Stimulated activated naive CD8-positive, alpha-beta T cell treated with anti-CD3 and anti-CD28 coated beads, Interleukin-15, Interleukin-2, amounts not matched to agents 100 ng/mL and 50 ng/mL, for 24 hours (primary cell): Measurements from ENCODE around the gene CD9.

Source experiments
- H3K27ac Mint-ChIP-seq: one replicate; pipeline ENCODE4 v1.8.0; 2021; ENCODE audit warnings: mild to moderate bottlenecking, mixed read lengths
- H3K27me3 Mint-ChIP-seq: one replicate; pipeline ENCODE4 v1.8.0; 2021; ENCODE audit warnings: mixed read lengths
- H3K36me3 Mint-ChIP-seq: one replicate; pipeline ENCODE4 v1.8.0; 2021; ENCODE audit warnings: low read depth, mixed read lengths
- H3K4me1 Mint-ChIP-seq: one replicate; pipeline ENCODE4 v1.8.0; 2021; ENCODE audit warnings: low read depth, mixed read lengths
- H3K4me3 Mint-ChIP-seq: one replicate; pipeline ENCODE4 v1.8.0; 2021; ENCODE audit warnings: mild to moderate bottlenecking, mixed read lengths
- H3K9me3 Mint-ChIP-seq: one replicate; pipeline ENCODE4 v1.8.0; 2021; ENCODE audit warnings: mixed read lengths

Gene CD9

DNA sequence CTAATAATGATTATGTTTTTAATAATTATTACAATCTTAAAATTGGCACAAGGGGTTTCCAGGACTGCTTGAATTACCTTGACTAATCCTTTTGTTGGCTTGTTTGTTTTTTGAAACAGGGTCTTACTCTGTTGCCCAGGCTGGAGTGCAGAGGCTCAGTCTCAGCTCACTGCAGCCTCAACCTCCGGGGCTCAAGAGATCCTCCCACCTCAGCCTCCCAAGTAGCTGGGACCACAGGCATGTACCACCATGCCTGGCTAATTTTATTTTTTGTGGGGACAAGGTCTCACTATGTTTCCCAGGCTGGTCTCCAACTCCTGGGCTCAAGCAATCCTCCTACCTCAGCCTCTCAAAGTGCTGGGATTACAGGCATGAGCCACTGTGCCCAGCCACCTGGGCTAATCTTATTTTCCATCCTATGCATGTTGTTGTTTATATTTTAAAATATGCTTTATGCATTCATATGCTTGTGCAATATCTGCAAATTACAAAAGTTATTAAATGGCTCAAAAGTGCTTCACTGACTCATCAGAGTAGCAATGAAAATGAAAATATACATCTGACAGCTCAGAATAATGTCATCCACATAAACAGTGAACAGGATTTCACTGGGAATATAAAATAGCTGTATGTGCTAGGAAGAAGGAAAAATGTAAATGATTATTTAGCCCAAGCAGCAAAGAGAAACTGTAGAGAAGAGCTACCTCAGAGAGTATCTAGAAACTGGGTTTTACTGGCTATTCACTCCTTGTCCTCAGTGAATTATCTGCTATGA is 85.5 kb downstream of the CD9 start:
- Mint-ChIP-seq H3K9me3 (no peaks in the 10 kb centered on the region), H3K27ac (no peak overlapping the region), H3K36me3 (no peaks in the 10 kb centered on the region), H3K4me1 (no peaks in the 10 kb centered on the region), H3K27me3 (peaks cover 23% of the 10 kb centered on the region), H3K4me3 (no peak overlapping the region)
